Body of pancreas (tissue), 4 donors: Measurements from ENCODE around the gene OXLD1.

Experiments used
- POLR2A ChIP-seq, 3 donors: fragments of 450-650 bp; IDR thresholded peaks; one replicate each; pipeline ENCODE4 v1.6.1; 2016; ENCODE audit warnings: antibody characterized with exemption in 3 of 3, mild to moderate bottlenecking in 2 of 3
- TF ChIP-seq, protein P1 (sequence below), 7 experiments: fragments of 450-650 bp in 4 of 7; fragments of 200-600 bp in 3 of 7; sonication (generic) in 3 of 7; IDR thresholded peaks; one replicate each; pipeline ENCODE4 v1.5.1; 2016 to 2019; ENCODE audit warnings: antibody characterized with exemption in 7 of 7

GRCh38 chr17:81701288-81702071 lies 35.1 kb upstream of the OXLD1 start:
- TF ChIP-seq, protein P1, sequence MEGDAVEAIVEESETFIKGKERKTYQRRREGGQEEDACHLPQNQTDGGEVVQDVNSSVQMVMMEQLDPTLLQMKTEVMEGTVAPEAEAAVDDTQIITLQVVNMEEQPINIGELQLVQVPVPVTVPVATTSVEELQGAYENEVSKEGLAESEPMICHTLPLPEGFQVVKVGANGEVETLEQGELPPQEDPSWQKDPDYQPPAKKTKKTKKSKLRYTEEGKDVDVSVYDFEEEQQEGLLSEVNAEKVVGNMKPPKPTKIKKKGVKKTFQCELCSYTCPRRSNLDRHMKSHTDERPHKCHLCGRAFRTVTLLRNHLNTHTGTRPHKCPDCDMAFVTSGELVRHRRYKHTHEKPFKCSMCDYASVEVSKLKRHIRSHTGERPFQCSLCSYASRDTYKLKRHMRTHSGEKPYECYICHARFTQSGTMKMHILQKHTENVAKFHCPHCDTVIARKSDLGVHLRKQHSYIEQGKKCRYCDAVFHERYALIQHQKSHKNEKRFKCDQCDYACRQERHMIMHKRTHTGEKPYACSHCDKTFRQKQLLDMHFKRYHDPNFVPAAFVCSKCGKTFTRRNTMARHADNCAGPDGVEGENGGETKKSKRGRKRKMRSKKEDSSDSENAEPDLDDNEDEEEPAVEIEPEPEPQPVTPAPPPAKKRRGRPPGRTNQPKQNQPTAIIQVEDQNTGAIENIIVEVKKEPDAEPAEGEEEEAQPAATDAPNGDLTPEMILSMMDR (IDR thresholded peaks at IDR 0.05) = no peak
- TF ChIP-seq POLR2A (IDR thresholded peaks at IDR 0.05) = no peak
